Hepatocyte (in vitro differentiated cells): ENCODE data around the gene SNRPD2. TPM values are rescaled to one million over a fixed set of nuclear protein-coding genes. Genes with fewer than 3 reads are reported as not detected.

Source experiments
- DNase-seq: peaks from one replicate; pipeline ENCODE4 v3.0.0-alpha.2; 2016; ENCODE audit warnings: low spot score
- H2AFZ ChIP-seq: fragments of 200-600 bp; sonication (generic); 2 replicates; pipeline ENCODE4 v1.6.0; 2016; ENCODE audit warnings: antibody characterized with exemption, mild to moderate bottlenecking
- H3K27ac ChIP-seq: fragments of 200-600 bp; sonication (generic); 2 replicates; pipeline ENCODE4 v1.5.1; 2016; ENCODE audit warnings: mild to moderate bottlenecking
- H3K27me3 ChIP-seq: fragments of 200-600 bp; sonication (generic); 2 replicates; pipeline ENCODE4 v1.6.1; 2016
- H3K36me3 ChIP-seq: fragments of 200-600 bp; sonication (generic); replicated peaks from 2 replicates; pipeline ENCODE4 v1.5.1; 2016; ENCODE audit warnings: low read depth; ENCODE audit not compliant: insufficient read depth
- H3K4me1 ChIP-seq: fragments of 200-600 bp; sonication (generic); 2 replicates; pipeline ENCODE4 v1.5.1; 2016; ENCODE audit warnings: mild to moderate bottlenecking, moderate library complexity; ENCODE audit not compliant: insufficient read depth
- H3K4me2 ChIP-seq: fragments of 200-600 bp; sonication (generic); 2 replicates; pipeline ENCODE4 v1.6.0; 2016
- H3K4me3 ChIP-seq: fragments of 200-600 bp; sonication (generic); 2 replicates; pipeline ENCODE4 v1.5.1; 2016; ENCODE audit warnings: mild to moderate bottlenecking
- H3K79me2 ChIP-seq: fragments of 200-600 bp; sonication (generic); 2 replicates; pipeline ENCODE4 v1.6.0; 2017; ENCODE audit warnings: mild to moderate bottlenecking
- H3K9me2 ChIP-seq: fragments of 200-600 bp; sonication (generic); replicated peaks from 2 replicates; pipeline ENCODE4 v1.6.0; 2017; ENCODE audit warnings: mild to moderate bottlenecking; ENCODE audit not compliant: insufficient read depth
- H3K9me3 ChIP-seq: fragments of 200-600 bp; sonication (generic); 2 replicates; pipeline ENCODE4 v1.5.1; 2016; ENCODE audit warnings: low read depth, mild to moderate bottlenecking
- H4K20me1 ChIP-seq: fragments of 200-600 bp; sonication (generic); 2 replicates; pipeline ENCODE4 v1.6.0; 2016; ENCODE audit warnings: mild to moderate bottlenecking; ENCODE audit not compliant: insufficient read depth, poor library complexity, severe bottlenecking
- EZH2 ChIP-seq: fragments of 200-600 bp; sonication (generic); IDR thresholded peaks from 2 replicates; pipeline ENCODE4 v1.6.1; 2016; ENCODE audit warnings: antibody characterized with exemption, mild to moderate bottlenecking, borderline replicate concordance
- EZH2phosphoT487 ChIP-seq: fragments of 200-600 bp; sonication (generic); IDR thresholded peaks from one replicate; pipeline ENCODE4 v1.6.1; 2018; ENCODE audit warnings: antibody characterized with exemption, mild to moderate bottlenecking, low read depth, moderate library complexity; ENCODE audit not compliant: unreplicated experiment, severe bottlenecking
- WGBS: methylation state at CpG from one replicate; pipeline ENCODE4 v1.1.6; 2016; ENCODE audit warnings: low lambda C conversion rate; ENCODE audit errors: missing lambda C conversion rate; 5-methylcytosine and 5-hydroxymethylcytosine counted together
- polyA plus RNA-seq: library from polyadenylated mRNA; unstranded; fragments of >200 nt; fragmentation: Nextera tagmentation; extraction: Ambion mirVana; gene quantifications from 2 replicates; pipeline ENCODE4 v1.2.1, GENCODE V29; 2016
- total RNA-seq: library from RNA; depleted of rRNA; stranded (reverse); fragments of >200 nt; gene quantifications from 2 replicates; pipeline ENCODE4 v1.2.3, GENCODE V29; 2014
- TF ChIP-seq, protein P1 (sequence below): fragments of 200-600 bp; sonication (generic); IDR thresholded peaks from 2 replicates; pipeline ENCODE4 v1.5.1; 2016; ENCODE audit warnings: antibody characterized with exemption, mild to moderate bottlenecking; ENCODE audit not compliant: poor library complexity

SNRPD2 gene
- total and polyA plus RNA-seq, 2 experiments from 2014 or later, result 149 to 478 TPM

DNA sequence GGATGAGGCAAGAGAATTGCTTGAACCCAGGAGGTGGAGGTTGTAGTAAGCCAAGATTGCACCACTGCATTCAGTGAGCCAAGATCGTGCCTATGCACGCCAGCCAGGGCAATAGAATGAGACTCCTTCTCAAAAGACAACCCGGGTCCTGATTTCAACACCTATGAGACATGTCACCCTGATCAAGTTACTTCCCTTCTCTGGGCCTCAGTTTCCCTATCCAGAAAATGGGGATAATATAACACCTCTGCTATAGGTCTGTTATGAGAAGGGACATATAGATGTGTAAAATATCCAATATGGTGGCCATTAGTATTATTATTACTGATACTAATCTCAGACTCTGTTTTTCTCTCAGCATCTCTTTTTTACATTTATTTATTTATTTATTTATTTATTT lies 36.7 kb downstream of the SNRPD2 start:
- no peaks in the 10 kb centered on the region for H3K36me3 ChIP-seq
- TF ChIP-seq EZH2phosphoT487, result no peak
- TF ChIP-seq EZH2, result no peak
- TF ChIP-seq, protein P1, sequence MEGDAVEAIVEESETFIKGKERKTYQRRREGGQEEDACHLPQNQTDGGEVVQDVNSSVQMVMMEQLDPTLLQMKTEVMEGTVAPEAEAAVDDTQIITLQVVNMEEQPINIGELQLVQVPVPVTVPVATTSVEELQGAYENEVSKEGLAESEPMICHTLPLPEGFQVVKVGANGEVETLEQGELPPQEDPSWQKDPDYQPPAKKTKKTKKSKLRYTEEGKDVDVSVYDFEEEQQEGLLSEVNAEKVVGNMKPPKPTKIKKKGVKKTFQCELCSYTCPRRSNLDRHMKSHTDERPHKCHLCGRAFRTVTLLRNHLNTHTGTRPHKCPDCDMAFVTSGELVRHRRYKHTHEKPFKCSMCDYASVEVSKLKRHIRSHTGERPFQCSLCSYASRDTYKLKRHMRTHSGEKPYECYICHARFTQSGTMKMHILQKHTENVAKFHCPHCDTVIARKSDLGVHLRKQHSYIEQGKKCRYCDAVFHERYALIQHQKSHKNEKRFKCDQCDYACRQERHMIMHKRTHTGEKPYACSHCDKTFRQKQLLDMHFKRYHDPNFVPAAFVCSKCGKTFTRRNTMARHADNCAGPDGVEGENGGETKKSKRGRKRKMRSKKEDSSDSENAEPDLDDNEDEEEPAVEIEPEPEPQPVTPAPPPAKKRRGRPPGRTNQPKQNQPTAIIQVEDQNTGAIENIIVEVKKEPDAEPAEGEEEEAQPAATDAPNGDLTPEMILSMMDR, result no peak
- no peak overlapping the region for H2AFZ ChIP-seq
- H3K27me3 ChIP-seq, result no peaks in the 10 kb centered on the region
- no peak overlapping the region for H3K27ac ChIP-seq
- H4K20me1 ChIP-seq, result no peaks in the 10 kb centered on the region
- 94% methylated on average over 3 of the region's 3 CpGs for WGBS
- no peak overlapping the region for H3K4me2 ChIP-seq
- peaks cover 14% of the 10 kb centered on the region for H3K4me1 ChIP-seq
- H3K4me3 ChIP-seq, result no peak overlapping the region
- H3K9me2 ChIP-seq, result no peaks in the 10 kb centered on the region
- DNase-seq, result no peak
- no peaks in the 10 kb centered on the region for H3K9me3 ChIP-seq
- H3K79me2 ChIP-seq, result no peaks in the 10 kb centered on the region

DNA sequence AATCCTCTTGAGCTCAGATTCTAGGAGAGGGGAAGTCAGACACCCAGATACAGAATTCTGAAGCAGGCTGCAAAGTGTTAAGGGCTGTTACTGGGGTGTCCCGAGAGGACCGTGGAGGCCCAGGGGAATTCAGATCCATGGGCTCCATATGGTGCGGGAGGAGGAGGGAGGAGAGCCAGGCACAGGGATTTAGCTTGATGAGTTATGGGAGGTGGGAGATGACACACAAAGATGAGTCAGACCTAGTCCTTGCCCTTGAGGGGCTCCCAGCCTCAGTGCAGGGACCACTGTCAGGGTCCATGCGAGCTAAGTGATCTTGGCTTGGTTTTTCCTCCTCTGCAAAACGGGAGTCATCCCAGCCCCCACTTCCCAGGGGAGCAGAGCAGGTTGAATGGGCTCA lies 38.1 kb downstream of the SNRPD2 start:
- H3K9me2 ChIP-seq, result no peaks in the 10 kb centered on the region
- no peaks in the 10 kb centered on the region for H3K36me3 ChIP-seq
- H3K4me2 ChIP-seq, result no peak overlapping the region
- no peak overlapping the region for H3K27ac ChIP-seq
- peaks cover 14% of the 10 kb centered on the region for H3K4me1 ChIP-seq
- H3K27me3 ChIP-seq, result no peaks in the 10 kb centered on the region
- H4K20me1 ChIP-seq, result no peaks in the 10 kb centered on the region
- H2AFZ ChIP-seq, result no peak overlapping the region
- no peak for TF ChIP-seq EZH2
- TF ChIP-seq, protein P1, result no peak
- no peak for TF ChIP-seq EZH2phosphoT487
- WGBS, result 32% methylated on average over 5 of the region's 5 CpGs
- no peak overlapping the region for H3K4me3 ChIP-seq
- no peaks in the 10 kb centered on the region for H3K79me2 ChIP-seq
- H3K9me3 ChIP-seq, result no peaks in the 10 kb centered on the region
- no peak for DNase-seq

DNA sequence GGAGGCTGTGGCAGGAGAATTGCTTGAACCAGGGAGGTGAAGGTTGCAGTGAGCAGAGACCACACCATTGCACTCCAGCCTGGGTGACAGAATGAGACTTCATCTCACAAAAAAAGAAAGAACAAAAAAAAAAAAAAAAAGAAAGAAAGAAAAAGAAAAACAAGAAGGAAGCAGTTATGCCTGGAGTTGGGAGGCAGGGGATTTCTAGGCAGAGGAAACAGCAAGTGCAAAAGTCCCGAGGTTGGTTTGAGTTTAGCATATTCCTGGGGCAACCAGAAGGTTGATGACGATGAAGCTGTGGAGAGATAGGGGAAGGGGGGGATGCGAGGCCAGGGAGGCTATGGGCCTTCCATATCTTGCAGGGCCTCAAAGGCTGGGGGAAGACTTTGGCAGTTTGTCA lies 41.0 kb downstream of the SNRPD2 start:
- Histone ChIP-seq H3K79me2 (no peaks in the 10 kb centered on the region), H4K20me1 (no peaks in the 10 kb centered on the region), H3K4me3 (no peak overlapping the region), H2AFZ (no peak overlapping the region), H3K36me3 (no peaks in the 10 kb centered on the region), H3K27ac (no peak overlapping the region), H3K27me3 (no peaks in the 10 kb centered on the region), H3K4me2 (no peak overlapping the region), H3K9me3 (no peaks in the 10 kb centered on the region), H3K9me2 (no peaks in the 10 kb centered on the region), H3K4me1 (peaks cover 3% of the 10 kb centered on the region)
- TF ChIP-seq EZH2phosphoT487 (no peak), EZH2 (no peak)
- TF ChIP-seq, protein P1, result no peak
- WGBS, result 89% methylated on average over 3 of the region's 3 CpGs
- no peak for DNase-seq

DNA sequence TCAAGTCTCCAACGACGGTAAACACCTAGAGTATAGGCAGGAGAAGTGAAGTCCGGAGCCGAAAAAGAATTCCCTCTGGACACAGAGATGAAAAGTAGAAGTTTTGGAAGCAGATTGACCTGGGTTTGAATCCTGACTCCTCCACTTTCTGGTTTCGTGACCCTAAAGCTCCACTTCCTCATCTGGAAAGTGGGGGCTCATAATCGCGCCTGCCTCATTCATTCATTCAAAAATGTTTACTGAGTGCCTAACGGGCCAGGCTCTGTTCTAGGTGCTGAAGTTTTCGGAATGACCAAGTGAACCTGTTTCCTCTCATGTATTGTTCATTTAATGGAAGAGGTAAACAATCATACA lies 45.4 kb downstream of the SNRPD2 start:
- H3K27me3 ChIP-seq, result no peaks in the 10 kb centered on the region
- no peaks in the 10 kb centered on the region for H4K20me1 ChIP-seq
- TF ChIP-seq, protein P1, result no peak
- H3K27ac ChIP-seq, result peak overlapping the region; percentile 36
- H3K9me2 ChIP-seq, result no peaks in the 10 kb centered on the region
- no peak overlapping the region for H3K4me3 ChIP-seq
- peak overlapping the region; percentile 73 for H3K4me2 ChIP-seq
- no peaks in the 10 kb centered on the region for H3K36me3 ChIP-seq
- 40% methylated on average over 9 of the region's 9 CpGs for WGBS
- no peak for DNase-seq
- no peaks in the 10 kb centered on the region for H3K79me2 ChIP-seq
- H3K9me3 ChIP-seq, result no peaks in the 10 kb centered on the region
- peaks cover 9% of the 10 kb centered on the region for H3K4me1 ChIP-seq
- H2AFZ ChIP-seq, result peak overlapping the region; percentile 78
